Stimulated activated CD4-positive, alpha-beta T cell treated with anti-CD3 and anti-CD28 coated beads, Interleukin-2, amount 100 ng/mL, for 24 hours (primary cell): ENCODE measurements around the gene BCOR.

Experiments used
- DNase-seq, 2 donors: peaks; one replicate each; pipeline ENCODE4 v3.0.0-alpha.2; 2020

Gene BCOR

DNA sequence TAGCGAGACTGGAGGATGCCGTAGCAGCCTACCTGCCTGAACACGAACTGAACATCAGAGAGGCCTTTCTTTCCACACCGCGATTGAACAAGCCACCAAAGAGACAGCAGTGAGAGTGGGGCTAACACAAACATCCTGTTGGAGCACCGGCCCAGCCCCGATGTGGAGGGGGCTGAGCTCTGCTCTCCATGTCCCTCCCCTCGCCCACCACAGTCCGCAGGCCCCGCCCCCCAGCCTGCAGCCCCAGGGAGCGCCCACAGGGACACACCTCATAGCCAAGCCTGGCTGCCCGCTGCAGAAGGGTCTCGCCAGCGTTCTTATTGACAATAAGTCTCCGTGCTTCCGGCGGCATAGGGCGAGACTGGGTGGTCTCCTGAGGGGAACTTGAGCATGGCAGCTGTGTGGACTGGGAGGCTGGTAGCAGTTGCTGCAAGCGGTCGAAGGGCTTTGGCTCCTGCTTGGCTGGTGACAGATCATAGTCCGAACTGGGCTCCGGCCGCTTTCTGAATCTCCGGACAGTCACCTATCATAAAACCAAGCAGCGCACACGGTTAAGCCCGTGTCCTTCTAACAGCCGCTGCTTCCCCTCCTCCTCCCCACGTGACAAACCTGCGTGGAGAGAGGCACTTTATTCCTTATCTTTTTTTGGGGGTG is 35.8 kb downstream of the BCOR start:
- no peak for DNase-seq

DNA sequence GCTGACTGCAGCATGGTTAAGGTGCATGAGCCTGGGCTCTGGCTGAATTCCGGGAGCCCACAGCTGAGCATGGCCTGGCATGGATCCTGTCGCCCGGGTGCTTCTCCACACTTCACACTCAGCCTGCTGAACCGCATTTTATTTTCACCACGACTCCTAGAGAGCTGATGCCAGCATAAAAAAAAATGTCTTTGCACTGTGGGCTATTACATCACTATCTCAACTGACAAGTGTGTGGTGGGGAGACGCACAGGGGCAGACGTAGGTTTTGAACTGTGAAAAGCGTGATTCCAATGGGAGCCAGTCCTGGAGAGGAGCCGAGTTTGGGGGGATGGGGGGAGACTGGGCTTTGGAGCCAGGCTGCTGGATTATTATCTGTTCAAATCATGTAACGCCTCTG is 36.8 kb downstream of the BCOR start:
- no peak for DNase-seq

DNA sequence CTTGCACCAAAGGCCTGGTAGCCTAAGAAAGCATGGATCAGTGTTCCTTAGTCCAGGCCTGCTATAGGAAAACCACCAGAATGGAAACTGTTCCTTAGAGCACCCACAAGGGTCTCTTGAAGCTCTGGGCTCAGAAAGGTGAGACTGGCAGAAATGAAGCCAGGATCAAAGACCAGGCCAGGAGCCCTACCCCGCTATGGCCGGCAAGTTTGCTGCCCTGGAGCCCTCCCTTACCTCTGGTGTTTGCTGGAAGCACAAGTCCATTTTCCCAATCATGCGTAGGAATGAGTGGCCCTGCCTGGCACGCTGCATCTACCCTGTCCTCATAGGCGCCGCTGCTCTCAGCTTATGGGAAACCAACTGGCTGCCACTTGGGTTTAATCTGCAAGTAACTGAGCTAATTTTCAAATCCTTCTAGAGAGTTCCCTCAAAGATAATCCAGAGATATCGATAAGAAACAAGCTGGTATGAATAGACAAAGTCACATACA is 37.4 kb downstream of the BCOR start:
- DNase-seq, result no peak

DNA sequence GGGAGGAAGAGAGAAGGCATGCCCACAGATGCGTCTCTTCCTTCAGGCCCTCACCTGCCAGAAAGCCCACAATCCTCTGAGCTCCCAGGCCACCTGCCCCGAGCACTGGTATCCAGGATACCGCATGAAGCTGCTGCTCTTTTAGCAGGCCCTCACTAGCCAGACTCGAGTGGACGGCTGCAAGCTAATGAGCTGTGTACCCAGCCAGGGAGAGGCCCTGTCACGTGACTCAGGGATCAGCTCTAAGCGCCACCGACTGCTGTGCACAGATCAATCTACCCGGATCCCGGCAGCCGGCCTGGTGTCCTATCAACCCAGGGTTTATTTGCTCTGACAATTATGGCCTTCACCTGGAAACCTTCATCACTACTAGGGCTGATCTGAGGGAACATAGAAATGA is 39.0 kb downstream of the BCOR start:
- no peak for DNase-seq

DNA sequence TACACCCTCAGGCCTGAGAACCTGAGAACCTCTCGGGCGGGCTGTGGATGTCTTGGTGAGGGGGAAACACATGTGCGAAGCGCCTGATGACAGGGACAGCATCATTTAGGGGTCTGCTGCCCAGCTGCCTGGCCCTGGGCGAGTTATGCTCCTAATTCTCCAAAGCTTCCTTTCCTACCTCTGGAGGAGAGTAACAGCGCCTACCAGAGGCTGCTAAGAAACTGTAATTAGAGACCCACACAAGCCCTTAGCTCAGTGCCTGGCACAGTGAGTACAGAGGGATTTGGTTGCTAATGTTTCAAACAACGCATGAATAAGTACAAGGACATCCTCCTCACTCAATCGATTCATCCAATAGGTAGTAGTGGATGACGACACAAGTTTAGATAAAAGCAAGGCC is 40.4 kb downstream of the BCOR start:
- no peak for DNase-seq

DNA sequence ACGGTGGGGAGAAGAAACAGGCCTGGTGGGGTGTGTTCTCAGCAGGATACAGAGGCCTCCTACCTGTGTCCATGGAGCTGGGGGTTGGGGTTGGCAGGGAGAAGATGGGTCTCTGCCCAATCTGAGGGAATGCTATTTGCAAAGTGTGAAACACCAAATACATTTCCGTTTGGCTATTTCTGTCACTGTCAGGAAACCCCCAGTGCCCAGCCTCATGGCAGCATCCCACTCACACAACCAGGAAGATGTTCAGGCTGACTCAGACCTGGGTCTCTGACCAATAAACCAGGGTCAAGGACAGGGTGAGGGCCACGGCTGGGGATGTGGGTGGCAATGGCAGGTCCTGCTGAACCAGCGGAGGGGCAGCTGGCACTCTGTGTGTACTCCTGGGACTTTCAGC is 41.3 kb downstream of the BCOR start:
- DNase-seq, result no peak

DNA sequence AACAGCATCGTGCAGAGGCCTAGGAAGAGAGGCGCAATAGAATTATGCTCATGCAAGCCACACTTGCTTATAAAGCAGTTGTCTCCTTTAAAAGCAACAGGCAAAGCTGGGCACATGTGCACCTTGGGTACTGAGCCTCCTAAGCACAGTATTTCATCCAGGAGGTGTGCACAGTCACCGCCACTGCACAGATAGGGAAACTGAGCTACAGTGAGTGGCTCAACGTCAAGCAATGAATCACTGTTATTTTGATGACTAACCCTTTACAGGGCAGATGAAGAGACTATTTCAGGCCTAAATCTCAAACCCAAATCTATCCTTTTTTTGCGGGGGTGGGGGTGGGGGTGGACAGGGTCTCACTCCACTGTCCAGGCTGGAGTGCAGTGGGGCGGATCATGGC is 42.3 kb downstream of the BCOR start:
- DNase-seq, result no peak

DNA sequence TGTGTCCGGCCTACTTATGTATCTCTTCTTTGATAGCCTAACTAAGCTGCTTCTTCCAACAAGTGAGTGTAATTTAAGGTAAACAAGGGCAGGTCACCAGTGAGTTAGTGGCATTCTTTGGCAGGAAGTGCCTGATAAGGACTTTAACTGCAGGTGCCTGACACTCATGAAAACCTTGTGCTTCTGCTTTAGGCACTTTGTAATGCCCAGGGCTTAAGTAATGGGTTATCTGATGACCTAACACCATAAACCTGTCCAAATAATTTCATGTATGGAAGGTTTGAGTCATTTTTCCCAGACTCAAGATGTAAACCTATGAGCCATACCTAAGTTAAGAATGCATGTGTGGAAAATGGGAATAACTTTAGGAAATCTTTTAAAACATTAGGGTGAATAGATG is 43.0 kb downstream of the BCOR start:
- no peak for DNase-seq

DNA sequence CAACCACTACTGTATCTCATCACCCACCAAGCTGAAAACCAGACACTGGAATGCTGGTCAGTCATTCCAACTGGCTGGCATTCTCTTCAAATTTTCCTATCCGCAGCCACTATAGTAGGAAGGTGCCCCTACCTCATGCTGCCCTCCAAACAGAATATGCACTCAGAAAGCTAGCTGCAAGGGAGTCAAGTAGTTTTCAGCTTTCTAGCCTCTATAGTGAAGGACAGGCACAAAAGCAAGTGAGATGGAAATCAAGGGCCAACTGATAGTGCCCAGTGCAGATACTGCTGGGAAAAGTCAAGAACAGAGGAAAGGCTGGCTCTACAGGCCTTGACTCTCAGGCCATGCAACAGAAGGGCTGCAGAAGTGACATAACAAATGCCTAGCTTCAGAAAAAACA is 47.2 kb downstream of the BCOR start:
- DNase-seq, result no peak

DNA sequence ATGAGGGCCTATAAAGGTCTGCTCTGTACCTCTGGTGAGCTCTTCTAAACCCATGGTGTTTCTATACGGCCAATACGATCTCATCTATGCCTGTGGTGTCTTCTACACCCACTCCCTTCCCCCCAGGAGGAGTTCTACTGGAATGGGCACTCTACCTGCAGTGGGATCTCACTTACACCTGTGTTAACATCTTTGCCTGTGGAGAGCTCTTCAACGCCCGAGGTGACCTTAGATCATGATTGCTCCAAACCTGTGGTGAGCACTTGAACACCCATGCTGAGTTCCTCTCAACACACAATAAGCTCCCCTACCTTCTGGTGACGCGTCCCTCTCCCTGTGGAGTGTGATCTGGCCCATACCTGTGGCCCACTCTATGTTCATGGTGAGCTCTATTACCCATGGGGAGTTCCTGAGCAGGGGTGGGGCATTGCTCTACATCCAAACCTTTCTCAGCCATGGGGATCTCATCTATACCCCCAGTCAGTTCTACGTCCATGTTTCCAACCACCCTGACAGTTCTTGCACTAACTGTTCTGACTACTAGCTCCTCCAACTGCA is 48.6 kb downstream of the BCOR start:
- DNase-seq, result no peak

DNA sequence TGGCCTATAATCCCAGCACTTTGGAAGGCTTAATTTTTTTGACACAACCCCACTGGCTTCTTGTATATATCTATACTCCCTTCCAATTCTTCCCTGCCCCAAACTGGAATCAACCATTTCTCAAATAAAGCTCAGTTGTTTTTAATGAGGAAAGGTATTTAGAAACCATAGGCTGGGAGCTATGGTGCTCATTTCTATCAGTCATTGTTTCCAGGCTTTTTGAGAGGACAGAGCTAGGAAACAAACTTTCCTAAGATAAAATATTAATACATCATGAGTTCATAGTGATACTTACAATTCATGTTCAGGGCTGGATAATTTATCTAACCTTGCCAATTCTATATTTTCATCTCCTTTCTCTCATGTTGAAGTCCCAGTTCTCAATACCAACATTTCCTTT is 50.3 kb downstream of the BCOR start:
- no peak for DNase-seq

DNA sequence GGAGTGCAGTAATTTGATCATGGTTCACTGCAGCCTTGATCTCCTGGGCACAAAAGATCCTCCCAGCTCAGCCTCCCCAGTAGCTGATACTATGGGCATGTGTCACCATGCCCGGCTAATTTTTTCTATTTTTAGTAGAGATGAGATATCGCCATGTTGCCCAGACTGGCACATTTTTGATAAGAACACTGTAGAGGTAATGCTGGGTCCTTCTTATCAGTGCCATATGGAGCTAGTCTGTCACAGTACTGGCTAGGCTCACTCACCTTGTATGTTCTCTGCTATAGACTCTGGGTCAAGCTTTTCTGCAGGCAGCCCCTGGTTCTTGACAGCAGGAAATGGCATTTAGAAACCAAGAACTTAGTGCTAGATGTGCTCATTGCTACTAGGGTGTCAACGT is 53.9 kb downstream of the BCOR start:
- DNase-seq, result no peak

DNA sequence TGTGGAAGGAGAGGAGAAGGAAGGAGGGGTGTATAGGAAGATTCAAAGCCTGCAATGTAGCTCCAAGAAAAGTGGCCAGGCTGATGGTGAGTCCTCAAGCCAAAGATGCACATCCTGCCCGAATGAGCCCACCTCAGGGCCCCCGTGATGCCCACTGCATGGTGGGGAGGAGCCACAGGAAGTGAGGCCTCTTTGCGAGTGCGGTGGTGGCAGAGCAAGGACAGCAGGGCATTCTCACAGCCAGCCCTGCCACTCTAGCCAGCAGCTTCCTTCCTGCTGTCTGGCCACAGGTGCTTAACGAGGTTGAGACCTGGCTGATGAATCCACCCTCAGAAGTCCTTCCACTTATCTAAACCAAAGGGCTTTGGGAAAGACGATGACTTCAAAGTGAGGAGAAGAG is 55.8 kb downstream of the BCOR start:
- DNase-seq, result no peak

DNA sequence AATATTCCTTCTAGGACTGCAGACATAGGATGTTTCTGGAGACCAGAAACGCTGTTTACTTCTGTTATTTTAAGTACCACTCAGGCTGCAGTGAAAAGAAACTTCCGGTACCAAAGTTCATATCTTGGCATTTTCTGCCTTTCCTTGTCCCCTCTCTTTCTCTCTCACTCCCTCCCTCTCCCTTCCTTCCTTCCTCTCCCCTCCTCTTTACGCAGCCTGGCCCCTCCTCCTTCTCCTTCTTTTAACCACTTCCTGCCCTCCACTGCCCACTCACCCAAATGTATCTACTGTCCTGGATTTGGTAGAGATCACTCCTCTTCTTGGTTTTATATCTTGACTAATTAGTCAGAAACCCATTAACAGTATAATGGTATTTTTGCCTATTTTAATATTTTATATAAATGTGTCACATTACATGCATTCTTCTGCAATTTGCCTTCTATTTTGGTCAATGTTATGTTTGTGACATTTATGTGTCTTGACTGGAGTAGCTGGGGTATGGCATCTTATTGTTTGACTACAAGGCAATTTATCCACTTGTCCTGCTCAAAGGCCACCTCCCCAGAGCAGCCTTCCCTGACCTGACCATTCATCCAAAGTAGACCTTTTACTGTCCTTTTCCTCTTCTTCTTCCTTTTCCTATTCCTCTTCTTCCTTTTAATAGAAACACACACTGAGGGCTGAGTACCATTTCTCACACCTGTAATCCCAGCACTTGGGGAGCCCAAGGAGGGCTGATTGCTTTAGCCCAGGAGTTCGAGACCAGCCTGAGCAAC is 56.9 kb downstream of the BCOR start:
- DNase-seq, result no peak

DNA sequence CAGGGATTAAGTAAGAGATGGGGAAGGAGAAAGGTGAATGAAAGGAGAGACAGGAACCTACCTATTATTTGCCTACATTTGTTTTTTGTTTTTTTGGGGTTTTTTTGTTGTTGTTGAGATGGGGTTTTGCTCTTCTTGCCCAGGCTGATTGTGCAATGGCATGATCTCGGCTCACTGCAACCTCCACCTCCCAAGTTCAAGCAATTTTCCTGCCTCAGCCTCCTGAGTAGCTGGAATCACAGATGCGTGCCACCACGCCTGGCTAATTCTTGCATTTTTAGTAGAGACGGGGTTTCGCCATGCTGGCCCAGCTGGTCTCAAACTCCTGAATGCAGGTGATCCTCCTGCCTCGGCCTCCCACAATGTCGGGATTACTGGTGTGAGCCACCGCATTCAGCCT is 57.9 kb downstream of the BCOR start:
- DNase-seq, result no peak

DNA sequence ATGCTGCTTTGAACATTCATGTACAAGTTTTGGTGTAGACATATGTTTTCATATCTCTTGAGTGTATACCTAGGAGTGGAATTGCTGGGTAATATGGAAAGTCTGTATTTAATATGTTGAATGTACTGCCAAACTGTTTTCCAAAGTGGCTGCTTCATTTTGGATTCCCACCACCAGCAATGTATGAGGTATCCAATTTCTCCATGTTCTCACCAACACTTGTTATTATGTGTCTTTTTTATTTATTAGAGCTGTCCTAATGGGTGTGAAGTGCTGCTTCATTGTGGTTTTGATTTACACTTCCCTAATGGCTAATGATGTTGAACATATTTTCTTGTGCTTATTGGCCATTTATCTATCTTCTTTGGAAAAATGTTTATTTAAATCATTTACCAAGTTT is 60.4 kb downstream of the BCOR start:
- no peak for DNase-seq

DNA sequence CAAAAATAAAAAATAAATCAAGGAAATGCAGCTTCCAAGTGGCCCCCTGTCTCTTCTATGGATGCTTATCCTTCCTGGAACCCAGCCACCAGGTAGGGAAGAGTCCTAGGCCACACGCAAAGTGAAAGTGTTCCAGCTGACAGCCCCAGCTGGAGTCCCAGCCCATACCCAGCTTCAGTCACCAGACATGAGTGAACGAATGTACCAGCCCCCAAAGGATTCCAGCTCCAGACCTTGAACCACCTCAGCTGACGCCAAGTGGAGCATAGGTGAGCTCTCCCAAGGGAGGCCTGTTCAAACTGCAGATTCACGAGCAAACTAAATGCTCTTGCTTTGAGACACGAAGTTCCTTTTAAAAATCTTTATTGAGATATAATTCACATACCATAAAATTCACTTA is 62.0 kb downstream of the BCOR start:
- DNase-seq, result no peak

DNA sequence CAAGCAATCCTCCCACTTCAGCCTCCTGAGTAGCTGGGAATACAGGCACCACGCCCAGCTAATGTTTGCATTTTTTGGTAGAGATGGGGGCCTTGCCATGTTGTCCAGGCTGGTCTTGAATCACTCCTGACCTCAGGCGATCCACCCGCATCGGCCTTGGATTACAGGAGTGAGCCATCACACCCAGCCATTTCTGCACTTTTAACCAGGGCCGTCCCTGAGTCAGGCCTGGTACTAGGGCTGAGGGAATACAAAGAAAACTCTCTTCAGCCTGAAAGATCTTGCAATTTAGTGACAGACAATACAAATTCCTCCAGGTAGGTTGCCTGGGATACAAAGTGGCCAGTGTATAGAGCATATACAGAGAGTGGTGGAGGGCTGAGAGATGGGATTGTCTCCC is 65.8 kb downstream of the BCOR start:
- DNase-seq, result no peak

DNA sequence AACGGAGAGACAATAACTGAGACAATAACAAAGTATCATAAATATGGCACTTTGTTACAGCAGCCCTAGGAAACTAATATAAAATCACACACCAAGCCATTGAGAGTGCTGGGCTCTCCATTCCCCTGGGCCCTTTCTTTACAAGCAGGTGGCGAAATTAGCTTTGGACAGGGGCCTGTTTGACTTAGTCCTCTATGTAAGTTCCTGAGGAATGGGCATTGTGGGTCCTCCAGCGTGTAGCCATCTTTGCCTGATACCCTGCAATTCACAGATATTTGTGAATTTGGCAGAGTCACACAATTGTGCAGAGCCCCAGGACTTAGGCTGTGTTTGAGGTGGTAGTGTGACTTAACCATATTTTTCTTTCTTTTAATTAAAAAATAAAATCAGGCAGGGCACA is 67.6 kb downstream of the BCOR start:
- DNase-seq, result no peak

DNA sequence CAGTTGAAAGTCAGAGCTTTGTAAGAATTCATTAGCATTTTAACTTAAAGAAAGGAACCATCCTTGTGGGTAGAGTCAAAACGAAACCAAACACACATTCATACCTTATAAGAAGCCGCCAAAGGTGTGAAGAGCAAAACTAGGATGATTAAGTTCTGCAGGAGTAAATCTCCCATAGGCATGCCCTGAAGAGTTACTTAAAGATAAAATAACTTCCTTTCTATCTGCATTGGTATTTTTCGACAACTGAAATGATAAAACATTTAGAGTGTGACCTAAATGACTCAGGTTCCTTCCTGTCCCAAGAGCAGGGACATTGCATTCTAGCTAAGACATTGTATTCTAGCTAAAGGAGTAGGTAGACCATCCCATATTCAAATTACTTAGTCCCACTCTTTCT is 75.3 kb downstream of the BCOR start:
- DNase-seq, result no peak

DNA sequence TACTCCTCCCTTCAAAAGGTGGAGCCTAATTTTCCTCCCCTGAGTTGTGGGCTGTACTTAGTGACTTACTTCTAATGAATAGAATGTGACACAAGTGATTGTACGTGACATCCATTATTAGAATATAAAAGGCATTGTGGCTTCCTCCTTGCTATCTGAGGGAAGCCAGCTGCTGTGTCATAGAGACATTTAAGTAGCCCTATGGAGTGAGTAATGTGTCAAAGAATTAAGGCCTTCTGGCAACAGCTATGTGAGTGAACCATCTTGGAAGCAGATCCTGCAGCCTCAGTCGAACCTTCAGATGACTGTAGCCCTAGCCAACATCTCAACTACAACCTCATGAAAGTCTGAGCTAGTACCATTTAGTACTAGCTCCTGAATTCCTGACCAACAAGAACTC is 76.1 kb downstream of the BCOR start:
- no peak for DNase-seq

DNA sequence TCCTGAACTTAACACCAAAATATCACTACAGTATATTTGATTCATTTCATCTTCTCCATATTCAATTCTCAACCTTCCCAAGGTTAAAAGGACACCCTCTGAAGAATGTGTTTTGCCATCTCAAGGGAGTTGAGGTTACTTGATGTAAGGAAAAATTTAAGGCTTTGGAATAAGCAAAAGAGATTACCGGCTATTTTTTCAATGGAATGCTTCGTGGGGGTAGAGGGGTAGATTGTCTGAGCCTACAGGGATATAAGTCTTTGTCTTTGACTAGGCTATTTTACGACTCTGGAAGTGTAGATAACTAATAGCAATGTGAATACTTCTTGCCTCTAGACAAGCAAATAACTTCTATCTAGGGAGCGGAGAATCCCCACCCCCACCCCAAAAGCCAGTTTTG is 78.2 kb downstream of the BCOR start:
- DNase-seq, result no peak

DNA sequence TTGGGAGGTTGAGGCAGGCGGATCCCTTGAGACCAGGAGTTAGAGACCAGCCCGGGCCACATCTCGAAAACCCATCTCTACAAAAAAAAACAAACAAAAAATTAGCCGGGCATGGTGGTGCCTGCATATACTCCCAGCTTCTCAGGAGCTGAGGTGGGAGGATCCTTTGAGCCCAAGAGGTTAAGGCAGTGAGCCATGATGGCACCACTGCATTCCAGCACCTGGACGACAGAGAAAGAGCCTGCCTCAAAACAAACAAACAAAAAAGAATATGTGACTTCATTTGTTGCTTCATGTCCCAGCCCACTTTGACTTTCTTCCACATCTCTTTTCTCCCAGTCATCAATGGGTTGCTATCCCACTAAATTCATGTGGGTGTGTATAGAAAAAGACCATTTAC is 79.7 kb downstream of the BCOR start:
- DNase-seq, result no peak

DNA sequence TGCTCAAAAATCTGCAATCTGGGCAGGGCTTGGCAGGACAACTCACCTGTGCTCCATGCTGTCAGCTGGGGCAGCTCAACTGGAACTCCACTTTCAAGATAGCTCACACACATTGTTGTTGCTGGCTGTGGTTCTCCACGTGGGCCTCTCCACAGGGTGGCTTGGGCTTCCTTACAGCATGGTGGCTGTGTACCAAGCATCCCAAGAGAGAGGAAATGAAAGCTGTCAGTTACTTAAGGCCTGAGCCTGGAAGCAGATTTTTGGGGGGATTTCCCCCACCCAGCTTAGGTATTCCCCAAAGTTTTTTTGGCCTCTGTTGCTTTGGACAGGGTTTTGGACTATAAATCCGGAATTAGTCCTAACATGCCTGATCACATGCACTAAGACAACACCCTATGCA is 81.0 kb downstream of the BCOR start:
- DNase-seq, result no peak

DNA sequence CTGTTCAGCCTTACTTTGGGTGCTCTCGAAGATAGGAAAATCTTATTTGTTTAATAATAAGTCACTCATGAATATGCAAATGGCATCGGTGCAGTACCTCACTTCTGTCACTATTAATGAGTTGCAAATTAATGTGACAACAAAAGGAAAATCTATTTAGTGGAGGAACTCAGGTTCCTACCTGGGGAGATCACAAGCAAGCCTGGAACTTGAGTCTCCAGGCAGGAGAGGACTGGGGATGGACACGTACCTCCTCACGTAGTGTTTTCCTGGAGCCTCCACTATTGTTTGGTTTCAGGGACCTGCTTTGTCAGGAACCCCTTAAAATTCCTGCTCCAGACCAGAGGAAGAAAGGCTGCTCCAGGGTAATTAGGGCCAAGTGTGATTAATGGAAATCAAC is 82.1 kb downstream of the BCOR start:
- no peak for DNase-seq
